SU-DHL-6 (cell line): Measurements from ENCODE around the gene ASAP2.
A peak's percentile ranks its signal among the peaks of the same experiment; 100 is the strongest.

Experiments used
- CTCF ChIP-seq: fragments of 200-600 bp; sonication (generic); IDR thresholded peaks from one replicate; pipeline ENCODE4 v1.5.1; 2017; ENCODE audit warnings: antibody characterized with exemption, mild to moderate bottlenecking, low read length, moderate library complexity; ENCODE audit not compliant: insufficient read depth, poor library complexity, severe bottlenecking
- EZH2phosphoT487 ChIP-seq: fragments of 200-600 bp; sonication (generic), shearing (Covaris generic); conservative IDR thresholded peaks from 2 replicates; pipeline ENCODE4 v1.6.1; 2018; ENCODE audit warnings: mild to moderate bottlenecking, antibody characterized with exemption, low read length, moderate library complexity, mixed read lengths

- TF ChIP-seq CTCF (no peak), EZH2phosphoT487 (0 out of 2 replicates have a peak, but pooled peaks have one; percentile 32)
Measured at GRCh38 chr2:9300214-9300613, 93.6 kb downstream of the ASAP2 start.
